Measurements from ENCODE around the gene MYH14. TPM values are rescaled to one million over a fixed set of nuclear protein-coding genes. Genes with fewer than 3 reads are reported as not detected.

MYH14 gene
- total RNA-seq: 113 TPM
- long read RNA-seq, full-length matches to known transcripts: 17 of 113 reads
- long read RNA-seq, partial matches to known transcripts: 67 of 113 reads
- long read RNA-seq, other reads (novel, unspliced or antisense): 29 of 113 reads

- H3K27me3 ChIP-seq (ENCODE audit: low read depth): peaks cover 32% of the 10 kb centered on the region
- peak within 1 kb of the TSS; percentile 62 for H3K27ac ChIP-seq
- DNase-seq (peak; percentile 92), ATAC-seq (peak; percentile 88 to 90)
- peak within 1 kb of the TSS; percentile 58 for H3K4me3 ChIP-seq
- H3K4me1 ChIP-seq: peaks cover 27% of the 10 kb centered on the region
- H3K9me3 ChIP-seq: no peaks in the 10 kb centered on the region
- intact Hi-C loops (cut with DNase I): no loop called here
- TF ChIP-seq, protein P1, sequence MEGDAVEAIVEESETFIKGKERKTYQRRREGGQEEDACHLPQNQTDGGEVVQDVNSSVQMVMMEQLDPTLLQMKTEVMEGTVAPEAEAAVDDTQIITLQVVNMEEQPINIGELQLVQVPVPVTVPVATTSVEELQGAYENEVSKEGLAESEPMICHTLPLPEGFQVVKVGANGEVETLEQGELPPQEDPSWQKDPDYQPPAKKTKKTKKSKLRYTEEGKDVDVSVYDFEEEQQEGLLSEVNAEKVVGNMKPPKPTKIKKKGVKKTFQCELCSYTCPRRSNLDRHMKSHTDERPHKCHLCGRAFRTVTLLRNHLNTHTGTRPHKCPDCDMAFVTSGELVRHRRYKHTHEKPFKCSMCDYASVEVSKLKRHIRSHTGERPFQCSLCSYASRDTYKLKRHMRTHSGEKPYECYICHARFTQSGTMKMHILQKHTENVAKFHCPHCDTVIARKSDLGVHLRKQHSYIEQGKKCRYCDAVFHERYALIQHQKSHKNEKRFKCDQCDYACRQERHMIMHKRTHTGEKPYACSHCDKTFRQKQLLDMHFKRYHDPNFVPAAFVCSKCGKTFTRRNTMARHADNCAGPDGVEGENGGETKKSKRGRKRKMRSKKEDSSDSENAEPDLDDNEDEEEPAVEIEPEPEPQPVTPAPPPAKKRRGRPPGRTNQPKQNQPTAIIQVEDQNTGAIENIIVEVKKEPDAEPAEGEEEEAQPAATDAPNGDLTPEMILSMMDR (IDR thresholded peaks at IDR 0.05): no peak
- H3K36me3 ChIP-seq: no peaks in the 10 kb centered on the region
Observed at GRCh38 chr19:50203281-50204080, at the start of gene MYH14. TSS of gene MYH14 (plus strand) at chr19:50203622. CDS start at chr19:50210366, 6,744 bp downstream.

DNA sequence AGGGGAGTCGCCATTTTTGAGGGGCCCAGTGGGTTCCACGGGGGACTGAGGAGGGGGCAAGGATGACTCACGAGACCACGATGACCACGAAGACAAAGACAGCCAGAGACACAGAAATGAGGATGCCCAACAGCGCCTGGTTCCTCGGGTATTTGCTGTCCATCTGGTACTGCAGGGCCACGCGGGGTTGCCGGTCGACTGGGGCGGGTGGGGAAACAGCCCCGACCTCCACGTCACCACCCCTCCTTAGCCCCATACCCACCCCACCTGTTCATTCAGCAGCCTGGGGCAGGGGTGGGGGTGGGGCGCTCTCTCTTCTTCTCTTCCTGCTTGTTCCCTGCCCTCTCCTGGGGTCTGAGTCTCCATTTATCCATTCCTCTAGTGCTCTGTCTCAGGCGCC lies 48.9 kb upstream of the MYH14 start:
- H3K36me3 ChIP-seq: no peaks in the 10 kb centered on the region
- H3K27me3 ChIP-seq (ENCODE audit: low read depth): no peaks in the 10 kb centered on the region
- H3K4me1 ChIP-seq: no peaks in the 10 kb centered on the region
- DNase-seq (no peak), ATAC-seq (no peak)
- H3K27ac ChIP-seq: no peak overlapping the region
- intact Hi-C loops (cut with DNase I): no loop called here
- H3K4me3 ChIP-seq: no peak overlapping the region
- no peaks in the 10 kb centered on the region for H3K9me3 ChIP-seq
- TF ChIP-seq, protein P1 (IDR thresholded peaks at IDR 0.05): no peak

GRCh38 chr19:50155520-50156109 lies 47.8 kb upstream of the MYH14 start:
- Histone ChIP-seq H3K36me3 (no peaks in the 10 kb centered on the region), H3K27ac (no peak overlapping the region), H3K27me3 (ENCODE audit: low read depth) (no peaks in the 10 kb centered on the region), H3K4me1 (no peaks in the 10 kb centered on the region), H3K9me3 (no peaks in the 10 kb centered on the region), H3K4me3 (no peak overlapping the region)
- ATAC-seq (no peak), DNase-seq (no peak)
- TF ChIP-seq, protein P1 (IDR thresholded peaks at IDR 0.05): no peak
- intact Hi-C loops (cut with DNase I): no loop called here

DNA sequence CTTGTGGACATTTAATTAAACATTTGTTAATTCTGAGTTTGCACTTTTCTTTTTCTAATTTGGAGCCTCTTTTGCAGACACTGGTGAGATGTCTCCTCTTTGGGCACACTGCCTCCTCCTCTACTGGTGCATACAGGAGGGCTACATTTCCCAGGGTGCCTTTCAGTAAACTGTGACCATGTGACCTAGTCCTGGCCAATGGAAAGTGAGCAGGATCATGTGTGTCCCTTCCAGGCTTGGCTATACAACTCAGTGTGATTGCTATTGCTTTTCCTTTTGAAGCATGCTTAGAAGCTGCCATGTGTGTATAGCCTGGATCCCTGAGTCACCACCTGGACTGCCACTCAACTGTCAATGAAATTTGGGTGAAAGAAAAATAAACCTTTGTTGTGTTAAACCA lies 44.8 kb upstream of the MYH14 start:
- H3K4me1 ChIP-seq: no peaks in the 10 kb centered on the region
- no peak overlapping the region for H3K27ac ChIP-seq
- H3K4me3 ChIP-seq: no peak overlapping the region
- no peak for ATAC-seq
- DNase-seq: no peak
- intact Hi-C loops (cut with DNase I): no loop called here
- no peaks in the 10 kb centered on the region for H3K9me3 ChIP-seq
- TF ChIP-seq, protein P1 (IDR thresholded peaks at IDR 0.05): no peak
- H3K27me3 ChIP-seq (ENCODE audit: low read depth): peaks cover 14% of the 10 kb centered on the region
- H3K36me3 ChIP-seq: no peaks in the 10 kb centered on the region

GRCh38 chr19:50159078-50159477 lies 44.3 kb upstream of the MYH14 start:
- no peak overlapping the region for H3K27ac ChIP-seq
- no peak for DNase-seq
- H3K27me3 ChIP-seq (ENCODE audit: low read depth): peaks cover 16% of the 10 kb centered on the region
- TF ChIP-seq, protein P1 (IDR thresholded peaks at IDR 0.05): no peak
- intact Hi-C loops (cut with DNase I): no loop called here
- H3K36me3 ChIP-seq: no peaks in the 10 kb centered on the region
- no peaks in the 10 kb centered on the region for H3K9me3 ChIP-seq
- ATAC-seq: no peak
- H3K4me1 ChIP-seq: no peaks in the 10 kb centered on the region
- no peak overlapping the region for H3K4me3 ChIP-seq

Data from lower lobe of right lung (tissue), 2 donors.